Memory B cell (primary cell): ENCODE measurements around the gene TDRD1.

Source experiments
- ATAC-seq: fragments of 150-1000 bp; cut with Tn5 transposase; 2 replicates; pipeline ENCODE4 v1.10.0; 2021; ENCODE audit warnings: low read depth, mild to moderate bottlenecking, moderate library complexity
- DNase-seq, 2 donors: peaks; one replicate each; pipeline ENCODE4 v3.0.0; 2022; ENCODE audit warnings: low spot score in 2 of 2
- H3K27ac Mint-ChIP-seq: one replicate; pipeline ENCODE4 v1.8.0; 2022; ENCODE audit warnings: mild to moderate bottlenecking, moderate library complexity, mixed read lengths
- H3K27me3 Mint-ChIP-seq: one replicate; pipeline ENCODE4 v1.8.0; 2022; ENCODE audit warnings: mixed read lengths
- H3K36me3 Mint-ChIP-seq: one replicate; pipeline ENCODE4 v1.8.0; 2022; ENCODE audit warnings: mild to moderate bottlenecking, mixed read lengths
- H3K4me1 Mint-ChIP-seq: one replicate; pipeline ENCODE4 v1.8.0; 2022; ENCODE audit warnings: mixed read lengths
- H3K4me3 Mint-ChIP-seq: one replicate; pipeline ENCODE4 v1.8.0; 2022; ENCODE audit warnings: mild to moderate bottlenecking, moderate library complexity, mixed read lengths
- H3K9me3 Mint-ChIP-seq: one replicate; pipeline ENCODE4 v1.8.0; 2022; ENCODE audit warnings: mixed read lengths

Gene TDRD1

DNA sequence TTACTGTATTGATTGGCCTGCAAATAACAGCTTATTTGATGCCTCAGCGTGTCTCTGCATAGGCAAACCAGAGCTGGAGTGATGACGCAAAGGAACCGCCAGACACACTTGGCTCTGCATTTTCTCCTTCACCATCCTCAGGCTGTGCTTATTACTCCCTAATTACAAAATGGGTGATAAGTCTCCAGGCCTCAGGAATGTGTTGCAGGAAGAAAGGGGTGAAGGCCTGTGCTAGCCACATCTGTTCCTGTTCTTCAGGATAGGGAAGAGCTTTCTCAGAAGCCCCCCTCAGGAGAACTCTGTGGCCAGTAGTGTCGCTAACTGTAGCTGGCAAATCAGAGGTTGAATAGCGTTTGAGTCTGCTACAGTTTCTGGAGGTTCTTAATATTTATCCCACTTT lies 5.1 kb downstream of the TDRD1 start:
- H3K9me3 Mint-ChIP-seq = no peaks in the 10 kb centered on the region
- ATAC-seq = no peak
- DNase-seq = no peak
- H3K4me1 Mint-ChIP-seq = no peaks in the 10 kb centered on the region
- no peaks in the 10 kb centered on the region for H3K36me3 Mint-ChIP-seq
- no peak overlapping the region for H3K27ac Mint-ChIP-seq
- peaks cover 4% of the 10 kb centered on the region for H3K27me3 Mint-ChIP-seq
- H3K4me3 Mint-ChIP-seq = no peak overlapping the region

DNA sequence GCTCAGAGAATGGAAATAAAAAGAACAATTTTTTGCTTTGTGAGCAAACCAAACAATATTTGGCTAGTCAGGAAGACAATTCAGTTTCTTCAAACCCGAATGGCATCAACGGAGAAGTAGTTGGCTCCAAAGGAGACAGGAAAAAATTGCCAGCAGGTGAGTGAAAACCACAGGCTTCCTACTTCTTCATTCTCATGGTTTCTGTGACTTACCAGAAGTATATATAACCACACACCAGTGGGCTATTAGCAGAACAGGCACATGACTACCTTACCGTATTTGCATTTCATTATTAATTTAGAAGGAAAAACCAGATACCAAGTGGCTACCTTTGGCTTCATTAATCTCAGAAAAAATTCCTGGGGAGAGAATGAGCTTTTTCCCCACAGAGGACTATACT lies 8.8 kb downstream of the TDRD1 start:
- Mint-ChIP-seq H3K27ac (no peak overlapping the region), H3K27me3 (peaks cover 4% of the 10 kb centered on the region), H3K36me3 (no peaks in the 10 kb centered on the region), H3K4me1 (no peaks in the 10 kb centered on the region), H3K9me3 (no peaks in the 10 kb centered on the region), H3K4me3 (no peak overlapping the region)
- peak; percentile 78 for ATAC-seq
- no peak for DNase-seq

GRCh38 chr10:114188900-114189299 lies 9.7 kb downstream of the TDRD1 start:
- Mint-ChIP-seq H3K27me3 (peaks cover 4% of the 10 kb centered on the region), H3K36me3 (no peaks in the 10 kb centered on the region), H3K4me1 (no peaks in the 10 kb centered on the region), H3K27ac (no peak overlapping the region), H3K9me3 (no peaks in the 10 kb centered on the region), H3K4me3 (no peak overlapping the region)
- DNase-seq (no peak), ATAC-seq (no peak)

DNA sequence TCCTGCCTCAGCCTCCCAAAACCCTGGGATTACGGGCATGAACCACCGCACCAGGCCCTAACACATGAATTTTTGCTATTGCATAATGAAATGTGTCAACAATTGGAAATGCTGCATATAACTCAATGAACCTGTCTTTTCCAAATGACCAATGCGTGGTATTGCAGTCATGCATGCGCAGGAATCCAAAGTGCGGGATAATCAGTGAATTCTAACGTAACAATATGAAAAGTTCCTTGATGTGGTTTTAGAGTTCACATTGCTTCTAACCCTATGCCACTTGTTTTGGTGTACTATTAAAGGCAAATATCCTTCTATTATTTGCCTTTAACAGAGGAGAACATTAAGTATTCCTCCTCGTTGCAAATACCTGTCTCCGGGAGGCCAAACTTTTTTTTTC lies 10.5 kb downstream of the TDRD1 start:
- DNase-seq (no peak), ATAC-seq (no peak)
- no peak overlapping the region for H3K27ac Mint-ChIP-seq
- H3K4me1 Mint-ChIP-seq = no peaks in the 10 kb centered on the region
- no peak overlapping the region for H3K4me3 Mint-ChIP-seq
- H3K36me3 Mint-ChIP-seq = no peaks in the 10 kb centered on the region
- no peaks in the 10 kb centered on the region for H3K9me3 Mint-ChIP-seq
- H3K27me3 Mint-ChIP-seq = peaks cover 3% of the 10 kb centered on the region

- ATAC-seq (no peak), DNase-seq (no peak)
- Mint-ChIP-seq H3K4me1 (no peaks in the 10 kb centered on the region), H3K27ac (no peak overlapping the region), H3K4me3 (no peak overlapping the region), H3K27me3 (peaks cover 5% of the 10 kb centered on the region), H3K9me3 (no peaks in the 10 kb centered on the region), H3K36me3 (no peaks in the 10 kb centered on the region)
Measured at GRCh38 chr10:114195079-114195478, 15.9 kb downstream of the TDRD1 start.

DNA sequence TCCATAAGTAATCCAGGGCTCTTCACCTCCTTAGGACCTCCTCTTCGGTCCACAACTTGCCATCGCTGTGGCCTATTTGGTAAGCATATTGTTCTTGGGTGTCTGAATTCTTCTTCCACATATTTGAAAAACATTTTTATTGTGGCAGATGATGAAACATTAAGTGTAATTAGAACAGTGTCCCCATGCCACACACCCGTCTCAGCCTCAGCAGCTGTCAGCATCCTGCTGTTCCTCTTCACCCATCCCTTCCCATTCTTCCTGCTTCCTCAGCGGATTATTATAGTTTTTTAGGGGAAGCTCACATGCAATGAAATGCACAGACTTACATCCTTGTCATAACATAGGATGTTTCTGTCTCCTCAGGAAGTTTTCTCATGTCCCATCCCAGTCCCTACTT lies 20.1 kb downstream of the TDRD1 start:
- H3K36me3 Mint-ChIP-seq = no peaks in the 10 kb centered on the region

GRCh38 chr10:114202812-114203211 lies 23.7 kb downstream of the TDRD1 start:
- Mint-ChIP-seq H3K4me3 (no peak overlapping the region), H3K4me1 (no peaks in the 10 kb centered on the region), H3K36me3 (no peaks in the 10 kb centered on the region), H3K9me3 (no peaks in the 10 kb centered on the region), H3K27me3 (peaks cover 15% of the 10 kb centered on the region), H3K27ac (no peak overlapping the region)
- DNase-seq (no peak), ATAC-seq (no peak)

More for the DNA sequence above, 20.1 kb downstream of the TDRD1 start:
- DNase-seq (no peak), ATAC-seq (no peak)
- Mint-ChIP-seq H3K4me3 (no peak overlapping the region), H3K4me1 (no peaks in the 10 kb centered on the region), H3K9me3 (no peaks in the 10 kb centered on the region), H3K27me3 (peaks cover 13% of the 10 kb centered on the region), H3K27ac (no peak overlapping the region)

- no peak for DNase-seq
- peaks cover 4% of the 10 kb centered on the region for H3K27me3 Mint-ChIP-seq
- no peaks in the 10 kb centered on the region for H3K9me3 Mint-ChIP-seq
- no peaks in the 10 kb centered on the region for H3K36me3 Mint-ChIP-seq
- H3K27ac Mint-ChIP-seq = no peak overlapping the region
- ATAC-seq = no peak
- no peaks in the 10 kb centered on the region for H3K4me1 Mint-ChIP-seq
- H3K4me3 Mint-ChIP-seq = no peak overlapping the region
Measured at GRCh38 chr10:114206902-114207301, 27.7 kb downstream of the TDRD1 start.

DNA sequence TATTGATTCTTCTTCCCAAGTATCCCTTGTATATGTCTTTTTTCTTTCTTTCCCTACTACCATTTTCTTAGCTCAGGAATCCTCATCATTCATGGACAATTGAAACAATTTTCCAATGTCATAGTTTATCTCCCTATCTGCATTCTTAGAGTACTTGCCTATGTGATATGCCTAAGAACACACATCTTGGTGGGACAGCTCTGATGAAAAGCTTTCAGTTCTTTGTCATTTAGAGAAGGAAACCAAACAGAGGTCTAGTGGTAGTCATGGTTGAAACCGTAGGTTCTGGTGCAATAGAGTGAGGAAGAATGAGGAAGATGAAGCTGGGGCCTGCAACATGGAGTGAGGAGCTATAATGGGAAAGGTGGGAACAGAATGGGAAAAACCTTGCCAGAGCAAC lies 28.2 kb downstream of the TDRD1 start:
- H3K4me3 Mint-ChIP-seq = no peak overlapping the region
- H3K27me3 Mint-ChIP-seq = peaks cover 4% of the 10 kb centered on the region
- H3K4me1 Mint-ChIP-seq = no peaks in the 10 kb centered on the region
- ATAC-seq (no peak), DNase-seq (no peak)
- no peaks in the 10 kb centered on the region for H3K36me3 Mint-ChIP-seq
- H3K9me3 Mint-ChIP-seq = no peaks in the 10 kb centered on the region
- no peak overlapping the region for H3K27ac Mint-ChIP-seq

DNA sequence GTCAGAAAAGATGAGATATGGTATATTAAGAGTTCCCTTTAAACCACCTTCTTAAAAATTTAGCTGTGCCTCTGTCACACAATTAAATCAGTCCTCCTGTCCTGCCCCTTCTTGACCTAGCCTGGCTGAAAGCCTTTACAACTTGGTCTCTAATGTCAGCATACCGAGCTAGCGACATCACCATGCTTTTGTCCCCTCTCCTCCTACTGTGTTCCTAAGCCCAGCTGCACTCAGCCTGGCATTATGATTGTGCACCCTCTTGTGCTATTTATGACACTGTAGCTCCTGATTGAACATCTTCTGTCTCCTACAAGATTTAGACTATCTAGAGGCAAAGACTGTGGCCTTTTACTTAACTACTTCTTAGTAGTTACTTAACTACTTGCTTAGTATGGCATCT lies 29.2 kb downstream of the TDRD1 start:
- H3K27ac Mint-ChIP-seq = no peak overlapping the region
- ATAC-seq = no peak
- H3K4me3 Mint-ChIP-seq = no peak overlapping the region
- H3K27me3 Mint-ChIP-seq = peaks cover 2% of the 10 kb centered on the region
- no peaks in the 10 kb centered on the region for H3K36me3 Mint-ChIP-seq
- no peaks in the 10 kb centered on the region for H3K9me3 Mint-ChIP-seq
- DNase-seq = no peak
- H3K4me1 Mint-ChIP-seq = no peaks in the 10 kb centered on the region

DNA sequence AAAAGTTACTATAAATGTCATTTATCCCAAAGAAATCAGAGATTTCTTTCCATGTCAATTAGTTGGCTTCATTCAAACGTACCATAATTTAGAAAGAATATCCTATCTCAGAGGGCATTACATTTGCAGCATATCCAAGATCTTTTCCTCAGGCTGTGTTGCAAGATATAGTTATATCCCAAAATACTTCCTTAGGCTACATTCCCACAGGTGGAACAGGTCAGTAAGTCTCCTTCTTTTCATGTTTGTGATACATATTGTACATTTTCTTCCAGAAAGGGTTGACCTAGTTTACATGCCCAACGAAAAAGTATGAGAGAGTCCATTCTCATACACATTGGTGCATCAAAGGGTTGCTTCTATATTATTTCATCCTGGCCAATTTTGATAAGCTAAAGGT lies 33.0 kb downstream of the TDRD1 start:
- Mint-ChIP-seq H3K9me3 (peaks cover 3% of the 10 kb centered on the region), H3K4me3 (no peak overlapping the region), H3K4me1 (no peaks in the 10 kb centered on the region), H3K27ac (no peak overlapping the region), H3K36me3 (peaks cover 3% of the 10 kb centered on the region), H3K27me3 (peaks cover 8% of the 10 kb centered on the region)
- ATAC-seq (no peak), DNase-seq (no peak)

DNA sequence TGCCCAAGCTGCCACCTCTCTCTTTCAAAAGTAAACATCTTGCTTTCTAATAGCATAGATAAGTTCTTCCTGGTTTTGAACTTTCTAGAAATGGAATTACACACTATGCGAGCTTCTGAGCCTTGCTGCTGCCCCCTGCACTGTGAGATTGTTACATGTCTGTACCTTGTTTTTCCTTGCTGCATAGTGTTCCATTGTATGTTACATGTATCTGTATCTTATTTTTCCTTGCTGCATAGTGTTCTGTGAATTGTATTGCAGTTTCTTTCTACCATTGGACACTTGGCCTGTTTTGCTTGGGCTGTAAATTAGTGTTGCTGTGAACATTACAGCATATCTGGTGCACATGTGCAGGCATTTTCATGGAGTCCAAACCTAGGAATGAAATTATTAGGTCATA lies 35.9 kb downstream of the TDRD1 start:
- H3K4me1 Mint-ChIP-seq = no peaks in the 10 kb centered on the region
- peaks cover 8% of the 10 kb centered on the region for H3K27me3 Mint-ChIP-seq
- peaks cover 3% of the 10 kb centered on the region for H3K9me3 Mint-ChIP-seq
- ATAC-seq (no peak), DNase-seq (no peak)
- H3K36me3 Mint-ChIP-seq = peaks cover 3% of the 10 kb centered on the region
- no peak overlapping the region for H3K27ac Mint-ChIP-seq
- H3K4me3 Mint-ChIP-seq = no peak overlapping the region

- no peak for ATAC-seq
- Mint-ChIP-seq H3K9me3 (no peaks in the 10 kb centered on the region), H3K27ac (no peak overlapping the region), H3K36me3 (no peaks in the 10 kb centered on the region), H3K4me1 (no peaks in the 10 kb centered on the region), H3K27me3 (peaks cover 9% of the 10 kb centered on the region), H3K4me3 (no peak overlapping the region)
- DNase-seq = no peak
Measured at GRCh38 chr10:114220281-114220680, 41.1 kb downstream of the TDRD1 start.

GRCh38 chr10:114221235-114221634 lies 42.1 kb downstream of the TDRD1 start:
- H3K9me3 Mint-ChIP-seq = no peaks in the 10 kb centered on the region
- H3K36me3 Mint-ChIP-seq = no peaks in the 10 kb centered on the region
- H3K27me3 Mint-ChIP-seq = peaks cover 8% of the 10 kb centered on the region
- H3K4me3 Mint-ChIP-seq = no peak overlapping the region
- no peak overlapping the region for H3K27ac Mint-ChIP-seq
- DNase-seq (no peak), ATAC-seq (no peak)
- no peaks in the 10 kb centered on the region for H3K4me1 Mint-ChIP-seq

DNA sequence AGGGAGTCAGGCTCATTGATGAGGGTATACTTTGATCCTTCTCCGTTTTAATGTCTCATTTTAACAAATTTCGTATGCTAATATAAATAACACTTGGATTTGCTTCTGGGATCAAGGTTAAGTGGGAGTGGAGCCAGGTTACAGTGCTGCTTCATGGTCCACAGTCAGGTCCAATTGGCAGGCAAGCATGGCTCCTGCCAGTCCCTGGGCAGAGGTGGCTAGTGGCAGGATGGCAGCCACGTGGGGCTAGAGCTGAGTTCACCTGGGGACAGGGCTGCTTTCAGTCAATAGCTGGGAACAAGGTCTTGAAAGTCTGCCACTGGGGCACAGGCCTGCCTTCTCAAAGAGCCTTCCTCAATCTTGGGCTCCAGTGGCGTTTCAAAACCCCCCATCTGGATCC lies 43.9 kb downstream of the TDRD1 start:
- Mint-ChIP-seq H3K27ac (no peak overlapping the region), H3K9me3 (no peaks in the 10 kb centered on the region), H3K27me3 (peaks cover 8% of the 10 kb centered on the region), H3K4me3 (no peak overlapping the region), H3K36me3 (no peaks in the 10 kb centered on the region), H3K4me1 (no peaks in the 10 kb centered on the region)
- DNase-seq (no peak), ATAC-seq (no peak)

- Mint-ChIP-seq H3K27me3 (peaks cover 15% of the 10 kb centered on the region), H3K9me3 (no peaks in the 10 kb centered on the region), H3K4me1 (no peaks in the 10 kb centered on the region), H3K4me3 (no peak overlapping the region), H3K36me3 (no peaks in the 10 kb centered on the region), H3K27ac (no peak overlapping the region)
- DNase-seq = no peak
- no peak for ATAC-seq
Measured at GRCh38 chr10:114228156-114228555, 49.0 kb downstream of the TDRD1 start.
